CD14-positive monocyte (primary cell): Measurements from ENCODE around the gene GNAZ. TPM values are rescaled to one million over a fixed set of nuclear protein-coding genes. Genes with fewer than 3 reads are reported as not detected.

Experiments used
- DNase-seq, 3 donors: peaks; one replicate each; pipeline ENCODE4 v3.0.0-alpha.2; 2011 to 2022
- H2AFZ ChIP-seq: 2 replicates; pipeline ENCODE4 v1.6.0; 2012; ENCODE audit warnings: mild to moderate bottlenecking, low read depth, low read length, inconsistent platforms; ENCODE audit not compliant: insufficient read depth, poor library complexity, severe bottlenecking
- H3K27ac ChIP-seq, 2 donors: 1 replicate in 1 of 2; 2 replicates in 1 of 2; pipeline ENCODE4 v1.5.1; 2012 to 2013; ENCODE audit warnings: low read length in 2 of 2, control low read depth in 1 of 2, inconsistent platforms in 1 of 2, low read depth in 1 of 2, mild to moderate bottlenecking in 1 of 2
- H3K27me3 ChIP-seq, 2 donors: one replicate each; pipeline versions ENCODE4 v1.6.0 to v1.6.1; 2011 to 2013; ENCODE audit warnings: low read length in 2 of 2; ENCODE audit not compliant: control insufficient read depth in 2 of 2, insufficient read depth in 2 of 2
- H3K36me3 ChIP-seq, 2 donors: replicated peaks in 1 of 2; 1 replicate in 1 of 2; 2 replicates in 1 of 2; pipeline versions ENCODE4 v1.5.1 to v1.6.1; 2012 to 2013; ENCODE audit warnings: low read length in 2 of 2, control low read depth in 1 of 2, inconsistent platforms in 1 of 2, mild to moderate bottlenecking in 1 of 2; ENCODE audit not compliant: insufficient read depth in 2 of 2, control insufficient read depth in 1 of 2
- H3K4me1 ChIP-seq, 2 donors: 1 replicate in 1 of 2; 2 replicates in 1 of 2; pipeline versions ENCODE4 v1.5.1 to v1.6.1; 2012 to 2013; ENCODE audit warnings: low read length in 2 of 2, control low read depth in 1 of 2, inconsistent platforms in 1 of 2, mild to moderate bottlenecking in 1 of 2, moderate library complexity in 1 of 2; ENCODE audit not compliant: insufficient read depth in 2 of 2, control insufficient read depth in 1 of 2
- H3K4me2 ChIP-seq: replicated peaks from 2 replicates; pipeline ENCODE3; 2012; ENCODE audit warnings: low read length, moderate library complexity, mild to moderate bottlenecking; ENCODE audit not compliant: poor library complexity, severe bottlenecking; ENCODE audit errors: extremely low read depth
- H3K4me3 ChIP-seq, 3 experiments: fragments of 200-600 bp in 1 of 3; sonication (generic) in 1 of 3; replicated peaks in 1 of 3; 1 replicate in 2 of 3; 2 replicates in 1 of 3; pipeline ENCODE4 v1.5.1; 2011 to 2013; ENCODE audit warnings: low read length in 3 of 3, mild to moderate bottlenecking in 3 of 3, control low read depth in 2 of 3, low read depth in 2 of 3, inconsistent platforms in 1 of 3, moderate library complexity in 1 of 3
- H3K79me2 ChIP-seq: 2 replicates; pipeline ENCODE4 v1.6.0; 2012; ENCODE audit warnings: mild to moderate bottlenecking, control low read depth, inconsistent platforms, low read length, moderate library complexity; ENCODE audit not compliant: insufficient read depth
- H3K9ac ChIP-seq: 2 replicates; pipeline ENCODE4 v1.6.0; 2017; ENCODE audit warnings: low read length, mild to moderate bottlenecking; ENCODE audit not compliant: insufficient read depth, poor library complexity, severe bottlenecking
- H3K9me3 ChIP-seq, 2 donors: replicated peaks in 1 of 2; 1 replicate in 1 of 2; 2 replicates in 1 of 2; pipeline versions ENCODE4 v1.5.1 to v1.6.1; 2012 to 2013; ENCODE audit warnings: low read length in 2 of 2, control low read depth in 1 of 2; ENCODE audit not compliant: control insufficient read depth in 1 of 2, insufficient read depth in 1 of 2
- H4K20me1 ChIP-seq: 2 replicates; pipeline ENCODE4 v1.6.0; 2012; ENCODE audit warnings: mild to moderate bottlenecking, low read length, control low read depth, moderate library complexity; ENCODE audit not compliant: insufficient read depth
- H3K27ac Mint-ChIP-seq, 7 donors: one replicate each; pipeline ENCODE4 v1.8.0; 2020; ENCODE audit warnings: mild to moderate bottlenecking in 7 of 7, mixed read lengths in 7 of 7, moderate library complexity in 6 of 7, inconsistent platforms in 2 of 7
- H3K27me3 Mint-ChIP-seq, 3 donors: one replicate each; pipeline ENCODE4 v1.8.0; 2021 to 2022; ENCODE audit warnings: low read depth in 3 of 3, mild to moderate bottlenecking in 3 of 3, mixed read lengths in 3 of 3, moderate library complexity in 3 of 3, inconsistent platforms in 1 of 3
- H3K36me3 Mint-ChIP-seq, 2 donors: one replicate each; pipeline ENCODE4 v1.8.0; 2020; ENCODE audit warnings: mixed read lengths in 2 of 2, inconsistent platforms in 1 of 2, mild to moderate bottlenecking in 1 of 2
- H3K4me1 Mint-ChIP-seq: one replicate; pipeline ENCODE4 v1.8.0; 2020; ENCODE audit warnings: mild to moderate bottlenecking, mixed read lengths
- H3K4me3 Mint-ChIP-seq, 2 donors: one replicate each; pipeline ENCODE4 v1.8.0; 2020; ENCODE audit warnings: mild to moderate bottlenecking in 2 of 2, mixed read lengths in 2 of 2, moderate library complexity in 1 of 2
- H3K9me3 Mint-ChIP-seq, 7 donors: one replicate each; pipeline ENCODE4 v1.8.0; 2020 to 2022; ENCODE audit warnings: mixed read lengths in 7 of 7, mild to moderate bottlenecking in 6 of 7, moderate library complexity in 6 of 7, inconsistent platforms in 2 of 7
- WGBS: methylation state at CpG from one replicate; pipeline ENCODE4 v1.1.5; 2013; ENCODE audit warnings: missing lambda C conversion rate; ENCODE audit not compliant: insufficient coverage; 5-methylcytosine and 5-hydroxymethylcytosine counted together
- intact Hi-C, 2 donors: fragments of 100-400 bp; cut with micrococcal nuclease; formaldehyde crosslinking; loops; one replicate each; pipeline versions ENCODE4 v1.15.0 to v1.15.1; 2023
- polyA plus RNA-seq, 3 donors: library from polyadenylated mRNA; depleted of rRNA in 1 of 3; unstranded in 2 of 3; stranded (reverse) in 1 of 3; fragments of 300-500 nt in 2 of 3; fragments of >200 nt in 1 of 3; fragmentation: Illumina TruSeq in 2 of 3; gene quantifications; 1 replicate in 2 of 3; 2 replicates in 1 of 3; pipeline ENCODE4 v1.2.3, GENCODE V29; 2012 to 2021
- TF ChIP-seq, protein P1 (sequence below): fragments of 200-600 bp; IDR thresholded peaks from one replicate; pipeline ENCODE4 v1.8.0; 2022; ENCODE audit warnings: antibody characterized with exemption, mild to moderate bottlenecking

GNAZ gene
- polyA plus RNA-seq, 3 donors: 0.04 to 0.05 TPM; not detected in 1

DNA sequence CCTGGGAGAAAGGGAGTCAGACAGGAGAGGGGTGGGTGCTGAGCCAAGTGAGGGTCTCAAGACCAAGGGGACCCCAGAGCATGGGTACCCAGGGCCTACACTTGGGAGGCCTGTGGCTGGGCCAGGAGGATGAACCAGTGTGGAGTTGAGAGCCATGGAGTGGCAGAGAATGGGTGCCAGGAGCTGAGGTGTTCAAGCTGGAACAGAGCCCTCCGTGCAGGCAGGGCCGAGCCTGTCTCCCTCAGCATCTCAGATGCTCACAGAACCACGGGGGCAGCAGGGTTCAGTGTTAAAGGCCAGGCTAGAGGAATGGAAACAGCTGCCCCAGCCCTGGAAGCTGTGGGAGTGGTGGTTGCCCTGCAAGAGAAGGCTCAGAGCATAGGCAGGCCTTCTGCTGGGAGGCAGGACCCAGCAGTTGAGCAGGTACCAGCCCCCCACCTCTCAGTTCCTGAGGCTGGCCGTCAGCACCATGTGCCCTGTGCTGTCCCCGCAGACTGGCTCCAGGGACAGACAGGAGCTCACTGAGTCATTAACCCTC is 39.2 kb downstream of the GNAZ start:
- H3K4me1 Mint-ChIP-seq: no peaks in the 10 kb centered on the region
- H3K9me3 ChIP-seq: no peaks in the 10 kb centered on the region
- 80% methylated on average over 2 of the region's 5 CpGs for WGBS
- H3K27ac Mint-ChIP-seq: no peak overlapping the region
- no peaks in the 10 kb centered on the region for H3K79me2 ChIP-seq
- TF ChIP-seq, protein P1, sequence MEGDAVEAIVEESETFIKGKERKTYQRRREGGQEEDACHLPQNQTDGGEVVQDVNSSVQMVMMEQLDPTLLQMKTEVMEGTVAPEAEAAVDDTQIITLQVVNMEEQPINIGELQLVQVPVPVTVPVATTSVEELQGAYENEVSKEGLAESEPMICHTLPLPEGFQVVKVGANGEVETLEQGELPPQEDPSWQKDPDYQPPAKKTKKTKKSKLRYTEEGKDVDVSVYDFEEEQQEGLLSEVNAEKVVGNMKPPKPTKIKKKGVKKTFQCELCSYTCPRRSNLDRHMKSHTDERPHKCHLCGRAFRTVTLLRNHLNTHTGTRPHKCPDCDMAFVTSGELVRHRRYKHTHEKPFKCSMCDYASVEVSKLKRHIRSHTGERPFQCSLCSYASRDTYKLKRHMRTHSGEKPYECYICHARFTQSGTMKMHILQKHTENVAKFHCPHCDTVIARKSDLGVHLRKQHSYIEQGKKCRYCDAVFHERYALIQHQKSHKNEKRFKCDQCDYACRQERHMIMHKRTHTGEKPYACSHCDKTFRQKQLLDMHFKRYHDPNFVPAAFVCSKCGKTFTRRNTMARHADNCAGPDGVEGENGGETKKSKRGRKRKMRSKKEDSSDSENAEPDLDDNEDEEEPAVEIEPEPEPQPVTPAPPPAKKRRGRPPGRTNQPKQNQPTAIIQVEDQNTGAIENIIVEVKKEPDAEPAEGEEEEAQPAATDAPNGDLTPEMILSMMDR: no peak
- intact Hi-C loops: no loop called here
- H3K36me3 ChIP-seq: no peaks in the 10 kb centered on the region
- DNase-seq: no peak
- H3K27me3 Mint-ChIP-seq: peaks cover 0 to 3% (median 0%) of the 10 kb centered on the region in 3 donors
- H3K36me3 Mint-ChIP-seq: no peaks in the 10 kb centered on the region
- no peak overlapping the region for H3K27ac ChIP-seq
- H3K4me2 ChIP-seq: no peak overlapping the region
- H3K4me3 Mint-ChIP-seq: no peak overlapping the region
- H3K4me3 ChIP-seq: no peak overlapping the region
- no peak overlapping the region for H3K9ac ChIP-seq
- H3K27me3 ChIP-seq: no peaks in the 10 kb centered on the region
- no peak overlapping the region for H2AFZ ChIP-seq
- H4K20me1 ChIP-seq: no peaks in the 10 kb centered on the region
- no peaks in the 10 kb centered on the region for H3K4me1 ChIP-seq
- no peaks in the 10 kb centered on the region for H3K9me3 Mint-ChIP-seq

DNA sequence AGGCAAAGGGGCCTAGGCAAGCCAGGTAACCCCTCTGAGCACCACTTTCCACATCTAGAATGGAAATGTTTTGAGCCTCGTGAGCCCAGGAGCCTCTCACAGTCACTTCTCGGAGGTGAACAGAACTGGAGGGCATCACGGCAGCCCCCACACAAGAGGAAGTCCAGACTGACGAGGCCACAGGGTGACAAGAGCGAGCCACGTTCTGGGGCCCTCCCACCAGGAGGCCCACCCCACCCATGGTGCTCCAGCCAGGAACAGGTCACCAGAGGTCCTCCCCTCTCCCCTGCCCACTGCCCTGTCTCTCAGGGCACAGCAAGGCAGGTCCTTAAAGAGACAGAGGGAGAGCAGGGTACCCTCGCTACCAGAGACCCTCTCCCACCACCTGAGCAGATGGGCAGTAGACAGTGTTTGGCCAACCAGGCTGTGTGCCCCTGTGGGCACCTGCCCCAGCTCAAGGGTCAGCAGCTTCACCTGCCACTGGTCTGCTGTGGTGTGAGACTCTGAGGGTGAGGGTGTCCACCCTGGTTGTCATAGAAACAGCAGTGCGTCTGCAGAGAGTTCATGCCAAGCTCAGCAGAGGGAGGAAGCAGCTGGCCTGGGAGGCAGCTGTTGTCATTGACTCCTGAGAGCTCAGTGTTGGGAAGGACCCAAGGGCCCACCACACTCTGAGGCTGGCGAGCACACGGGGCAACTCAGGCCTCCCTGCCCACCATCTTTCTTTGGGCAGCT is 40.0 kb downstream of the GNAZ start:
- H4K20me1 ChIP-seq: no peaks in the 10 kb centered on the region
- no peaks in the 10 kb centered on the region for H3K79me2 ChIP-seq
- Mint-ChIP-seq H3K9me3 (no peaks in the 10 kb centered on the region), H3K4me3 (no peak overlapping the region), H3K27me3 (peaks cover 0 to 3% (median 0%) of the 10 kb centered on the region in 3 donors), H3K27ac (peak overlapping the region in 1 of 7 donors; percentile 17), H3K36me3 (no peaks in the 10 kb centered on the region), H3K4me1 (no peaks in the 10 kb centered on the region)
- H3K36me3 ChIP-seq: no peaks in the 10 kb centered on the region
- no peak overlapping the region for H3K4me3 ChIP-seq
- DNase-seq: no peak
- H3K4me2 ChIP-seq: no peak overlapping the region
- no peak overlapping the region for H3K27ac ChIP-seq
- no peaks in the 10 kb centered on the region for H3K27me3 ChIP-seq
- H3K4me1 ChIP-seq: no peaks in the 10 kb centered on the region
- TF ChIP-seq, protein P1: no peak
- no peak overlapping the region for H2AFZ ChIP-seq
- no peaks in the 10 kb centered on the region for H3K9me3 ChIP-seq
- H3K9ac ChIP-seq: no peak overlapping the region
- 46% methylated on average over 9 of the region's 10 CpGs for WGBS
- intact Hi-C loops: no loop called here
